Left ventricle myocardium inferior (tissue), 1 donor: ENCODE data around the gene ACBD7. TPM values are rescaled to one million over a fixed set of nuclear protein-coding genes. Genes with fewer than 3 reads are reported as not detected.

Experiments
- DNase-seq: peaks from one replicate; pipeline ENCODE4 v3.0.0-alpha.2; 2020
- H3K27ac ChIP-seq: fragments of 200-600 bp; replicated peaks from 2 replicates; pipeline ENCODE4 v1.8.0; 2021
- H3K27me3 ChIP-seq: fragments of 200-600 bp; 2 replicates; pipeline ENCODE4 v1.8.0; 2021; ENCODE audit warnings: low read depth
- H3K36me3 ChIP-seq: fragments of 200-600 bp; 2 replicates; pipeline ENCODE4 v1.8.0; 2021
- H3K4me1 ChIP-seq: fragments of 200-600 bp; 2 replicates; pipeline ENCODE4 v1.8.0; 2021
- H3K4me3 ChIP-seq: fragments of 200-600 bp; 2 replicates; pipeline ENCODE4 v1.8.0; 2021; ENCODE audit warnings: mild to moderate bottlenecking, moderate library complexity
- H3K9me3 ChIP-seq: fragments of 200-600 bp; replicated peaks from 2 replicates; pipeline ENCODE4 v1.8.0; 2021
- intact Hi-C: fragments of 100-400 bp; cut with micrococcal nuclease; formaldehyde crosslinking; loops from one replicate; pipeline ENCODE4 v1.11.0; 2022
- total RNA-seq: library from RNA; stranded (reverse); fragmentation: NEBNext Ultra II Directional; extraction: Animal tissue kit (Norgen Biotek cat#: 25700); gene quantifications from one replicate; pipeline ENCODE4 v1.2.1, GENCODE V29; 2021
- TF ChIP-seq, protein P1 (sequence below): fragments of 200-600 bp; IDR thresholded peaks from 2 replicates; pipeline ENCODE4 v1.8.0; 2021; ENCODE audit warnings: antibody characterized with exemption, mild to moderate bottlenecking, borderline replicate concordance
- donor health status: DM: no; HTN: yes; CAD: no; lungs with severe emphysema.

Gene ACBD7
- total RNA-seq, 1 donor from 2014 or later = not detected

DNA sequence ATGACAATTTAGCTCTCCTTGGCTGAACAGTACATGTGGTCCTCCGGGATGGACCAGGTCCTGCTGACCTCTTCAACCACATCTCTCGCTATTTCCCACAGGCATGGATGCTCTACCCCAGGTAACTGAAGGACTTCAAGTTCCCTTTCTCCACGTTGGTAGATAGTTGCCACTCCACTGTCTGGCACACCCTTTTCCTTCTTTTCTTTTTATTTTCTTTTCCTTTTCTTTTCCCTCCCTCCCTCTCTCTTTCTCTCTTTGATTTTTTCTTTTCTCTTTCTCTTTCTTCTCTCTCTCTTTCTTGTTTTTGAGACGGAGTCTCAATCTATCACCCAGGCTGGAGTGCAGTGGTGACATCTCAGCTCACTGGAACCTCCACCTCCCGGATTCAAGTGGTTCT lies 2.8 kb upstream of the ACBD7 start:
- Histone ChIP-seq H3K9me3 (no peaks in the 10 kb centered on the region), H3K4me3 (no peak overlapping the region), H3K27ac (no peak overlapping the region), H3K27me3 (peaks cover 5% of the 10 kb centered on the region), H3K36me3 (no peaks in the 10 kb centered on the region), H3K4me1 (peaks cover 16% of the 10 kb centered on the region)
- TF ChIP-seq, protein P1, sequence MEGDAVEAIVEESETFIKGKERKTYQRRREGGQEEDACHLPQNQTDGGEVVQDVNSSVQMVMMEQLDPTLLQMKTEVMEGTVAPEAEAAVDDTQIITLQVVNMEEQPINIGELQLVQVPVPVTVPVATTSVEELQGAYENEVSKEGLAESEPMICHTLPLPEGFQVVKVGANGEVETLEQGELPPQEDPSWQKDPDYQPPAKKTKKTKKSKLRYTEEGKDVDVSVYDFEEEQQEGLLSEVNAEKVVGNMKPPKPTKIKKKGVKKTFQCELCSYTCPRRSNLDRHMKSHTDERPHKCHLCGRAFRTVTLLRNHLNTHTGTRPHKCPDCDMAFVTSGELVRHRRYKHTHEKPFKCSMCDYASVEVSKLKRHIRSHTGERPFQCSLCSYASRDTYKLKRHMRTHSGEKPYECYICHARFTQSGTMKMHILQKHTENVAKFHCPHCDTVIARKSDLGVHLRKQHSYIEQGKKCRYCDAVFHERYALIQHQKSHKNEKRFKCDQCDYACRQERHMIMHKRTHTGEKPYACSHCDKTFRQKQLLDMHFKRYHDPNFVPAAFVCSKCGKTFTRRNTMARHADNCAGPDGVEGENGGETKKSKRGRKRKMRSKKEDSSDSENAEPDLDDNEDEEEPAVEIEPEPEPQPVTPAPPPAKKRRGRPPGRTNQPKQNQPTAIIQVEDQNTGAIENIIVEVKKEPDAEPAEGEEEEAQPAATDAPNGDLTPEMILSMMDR = no peak
- intact Hi-C loops = loop anchor here (10.0 kb wide), 1 partner anchor 117 kb away; no protein-coding TSS in a partner anchor
- no peak for DNase-seq

DNA sequence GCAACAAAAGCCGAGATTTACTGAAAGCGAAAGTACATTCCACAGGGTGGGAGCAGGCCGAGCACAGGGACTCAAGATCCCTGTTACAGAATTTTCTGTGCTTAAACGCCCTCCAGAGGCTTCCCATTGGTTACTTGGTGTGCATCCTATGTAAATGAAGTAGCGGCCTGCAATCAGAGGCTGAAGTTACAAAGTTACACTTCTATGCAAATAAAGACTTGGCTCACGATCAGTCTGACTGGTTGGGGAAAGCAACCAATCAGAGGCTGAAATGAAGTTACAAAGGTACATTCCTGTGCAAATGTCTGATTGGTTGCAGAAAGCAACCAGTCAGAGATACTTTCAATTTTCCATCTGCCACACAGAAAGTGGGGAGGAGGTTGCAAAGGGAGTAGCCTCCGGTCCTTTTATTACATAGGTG lies 4.1 kb downstream of the ACBD7 start:
- intact Hi-C loops = no loop called here
- Histone ChIP-seq H3K27ac (peak overlapping the region; percentile 73), H3K27me3 (no peaks in the 10 kb centered on the region), H3K4me3 (peak overlapping the region; percentile 66), H3K4me1 (peaks cover 13% of the 10 kb centered on the region), H3K36me3 (no peaks in the 10 kb centered on the region), H3K9me3 (no peaks in the 10 kb centered on the region)
- DNase-seq = no peak
- TF ChIP-seq, protein P1 = no peak

DNA sequence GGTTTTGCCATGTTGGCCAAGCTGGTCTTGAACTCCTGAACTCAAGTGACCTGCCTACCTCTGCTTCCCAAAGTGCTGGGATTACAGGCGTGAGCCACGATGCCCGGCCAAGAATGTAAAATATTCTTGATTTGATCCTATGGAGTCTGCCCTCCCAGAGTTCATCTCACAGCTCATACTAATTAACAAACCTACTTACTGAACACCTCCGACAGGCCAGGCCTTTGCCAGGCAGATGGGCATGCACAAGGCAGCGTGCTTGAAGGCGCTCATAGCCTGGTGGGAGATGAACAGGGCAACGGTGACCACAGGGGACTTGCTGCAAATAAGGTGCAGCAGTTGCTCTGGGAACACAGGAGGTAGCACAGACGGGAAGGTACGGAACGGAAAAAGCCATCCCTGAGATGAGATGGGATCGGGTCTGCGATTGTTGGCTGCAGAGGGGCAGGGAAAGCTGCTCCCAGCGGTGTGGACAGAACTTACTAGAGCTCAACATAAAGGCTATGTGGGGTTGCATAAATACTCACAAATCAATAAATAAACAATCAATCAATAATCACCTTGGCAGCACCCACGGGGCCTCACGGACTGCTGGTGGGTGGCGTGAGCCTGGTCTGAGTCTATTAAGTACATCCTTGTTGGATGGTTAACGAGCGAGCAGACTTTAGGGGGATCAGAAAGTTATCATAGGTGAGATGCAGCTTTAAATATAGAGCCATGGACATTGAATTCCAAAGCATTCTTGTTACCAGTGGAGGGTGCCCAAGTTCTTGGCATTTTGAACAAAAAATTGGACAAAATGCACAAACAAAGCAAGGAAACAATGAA lies 4.7 kb downstream of the ACBD7 start:
- Histone ChIP-seq H3K4me3 (peak overlapping the region; percentile 66), H3K27me3 (no peaks in the 10 kb centered on the region), H3K9me3 (no peaks in the 10 kb centered on the region), H3K4me1 (peaks cover 9% of the 10 kb centered on the region), H3K27ac (peak overlapping the region; percentile 73), H3K36me3 (no peaks in the 10 kb centered on the region)
- intact Hi-C loops = no loop called here
- TF ChIP-seq, protein P1 = no peak
- DNase-seq = no peak

DNA sequence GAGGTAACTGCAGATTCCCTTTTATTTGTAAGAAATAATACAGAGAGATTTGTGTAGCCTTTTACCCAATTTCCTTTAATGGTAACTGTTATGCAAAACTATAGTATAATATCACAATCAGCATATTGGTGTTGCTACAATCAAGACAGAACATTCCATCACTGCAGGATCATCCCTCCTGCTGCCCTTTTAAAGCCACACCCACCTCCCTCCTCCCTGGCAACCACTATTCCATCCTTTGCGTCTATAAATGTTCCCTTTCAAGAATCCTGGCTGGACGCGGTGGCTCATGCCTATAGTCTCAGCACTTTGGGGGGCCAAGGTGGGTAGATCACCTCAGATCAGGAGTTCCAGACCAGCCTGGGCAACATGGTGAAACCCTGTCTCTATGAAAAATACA lies 13.2 kb downstream of the ACBD7 start:
- no peaks in the 10 kb centered on the region for H3K36me3 ChIP-seq
- TF ChIP-seq, protein P1 = no peak
- no peak overlapping the region for H3K27ac ChIP-seq
- DNase-seq = no peak
- peaks cover 9% of the 10 kb centered on the region for H3K9me3 ChIP-seq
- intact Hi-C loops = no loop called here
- no peaks in the 10 kb centered on the region for H3K4me1 ChIP-seq
- no peaks in the 10 kb centered on the region for H3K27me3 ChIP-seq
- no peak overlapping the region for H3K4me3 ChIP-seq

DNA sequence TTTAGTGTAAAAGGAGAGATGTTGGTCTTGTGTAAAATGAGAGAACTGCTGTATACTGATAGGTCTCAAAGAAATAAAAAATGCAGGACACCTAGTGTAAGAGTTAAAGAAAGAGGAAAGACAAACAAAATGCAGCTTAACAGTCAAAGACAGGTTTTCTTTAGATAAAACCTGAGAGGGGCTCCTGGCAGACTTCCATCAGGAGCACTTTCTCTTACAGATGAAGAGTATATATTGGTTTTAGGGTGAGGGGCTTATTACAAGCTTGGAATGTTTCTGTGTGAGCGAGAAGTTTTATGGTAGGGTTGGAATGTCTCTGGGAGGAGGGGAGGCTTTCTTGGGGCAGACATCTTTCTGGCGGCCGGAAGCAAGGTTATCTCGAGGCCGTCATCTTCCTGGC lies 16.2 kb downstream of the ACBD7 start:
- no peaks in the 10 kb centered on the region for H3K27me3 ChIP-seq
- H3K27ac ChIP-seq = no peak overlapping the region
- peaks cover 15% of the 10 kb centered on the region for H3K9me3 ChIP-seq
- no peaks in the 10 kb centered on the region for H3K4me1 ChIP-seq
- H3K36me3 ChIP-seq = no peaks in the 10 kb centered on the region
- intact Hi-C loops = no loop called here
- H3K4me3 ChIP-seq = no peak overlapping the region
- TF ChIP-seq, protein P1 = no peak
- DNase-seq = no peak
